ENCODE data around the gene SORBS2. TPM values are rescaled to one million over a fixed set of nuclear protein-coding genes. Genes with fewer than 3 reads are reported as not detected.

SORBS2 gene
- total RNA-seq, 2 donors from 2014 or later, result 7.0 to 13.8 TPM

GRCh38 chr4:185726931-185727330, 85.1 kb downstream of the SORBS2 start:
- Histone ChIP-seq H3K36me3 (ENCODE audit: control insufficient read depth, insufficient read depth, low read length) (no peaks in the 10 kb centered on the region), H3K9me3 (ENCODE audit: control insufficient read depth, low read length) (no peaks in the 10 kb centered on the region), H3K27me3 (ENCODE audit: control insufficient read depth, insufficient read depth, low read length, poor library complexity, severe bottlenecking) (no peaks in the 10 kb centered on the region), H3K27ac (ENCODE audit: low read depth, low read length) (no peak overlapping the region), H3K4me1 (ENCODE audit: control insufficient read depth, insufficient read depth, low read length) (no peaks in the 10 kb centered on the region), H3K4me3 (ENCODE audit: low read length) (no peak overlapping the region), H3K9ac (ENCODE audit: extremely low read depth, low read length, poor library complexity, severe bottlenecking) (no peak overlapping the region)
- WGBS, 2 experiments (ENCODE audit: insufficient coverage in 1 of 2, insufficient read length in 1 of 2), result 90 to 91% methylated on average over 5 to 8 of the region's 8 CpGs
- H3K9me3 Mint-ChIP-seq, result no peaks in the 10 kb centered on the region
- no peak for DNase-seq
- H3K27ac Mint-ChIP-seq, result no peak overlapping the region
- H3K27me3 Mint-ChIP-seq (ENCODE audit: insufficient read depth), result no peaks in the 10 kb centered on the region
- peaks cover 13% of the 10 kb centered on the region for H3K4me1 Mint-ChIP-seq
- no peak for TF ChIP-seq CTCF (conservative IDR thresholded peaks at IDR 0.05)
- no peak overlapping the region for H3K4me3 Mint-ChIP-seq
- no peaks in the 10 kb centered on the region for H3K36me3 Mint-ChIP-seq (ENCODE audit: low read depth)

GRCh38 chr4:185723631-185724260, 88.2 kb downstream of the SORBS2 start:
- 90 to 100% methylated on average over 3 to 6 of the region's 6 CpGs for WGBS, 2 experiments (ENCODE audit: insufficient coverage in 1 of 2, insufficient read length in 1 of 2)
- no peaks in the 10 kb centered on the region for H3K4me1 ChIP-seq (ENCODE audit: control insufficient read depth, insufficient read depth, low read length)
- H3K4me3 Mint-ChIP-seq, result no peak overlapping the region
- TF ChIP-seq CTCF (conservative IDR thresholded peaks at IDR 0.05), result no peak
- no peaks in the 10 kb centered on the region for H3K9me3 Mint-ChIP-seq
- no peaks in the 10 kb centered on the region for H3K9me3 ChIP-seq (ENCODE audit: control insufficient read depth, low read length)
- no peak overlapping the region for H3K9ac ChIP-seq (ENCODE audit: extremely low read depth, low read length, poor library complexity, severe bottlenecking)
- no peaks in the 10 kb centered on the region for H3K36me3 ChIP-seq (ENCODE audit: control insufficient read depth, insufficient read depth, low read length)
- H3K27ac ChIP-seq (ENCODE audit: low read depth, low read length), result no peak overlapping the region
- no peak overlapping the region for H3K4me3 ChIP-seq (ENCODE audit: low read length)
- H3K27me3 ChIP-seq (ENCODE audit: control insufficient read depth, insufficient read depth, low read length, poor library complexity, severe bottlenecking), result no peaks in the 10 kb centered on the region
- peaks cover 21% of the 10 kb centered on the region for H3K4me1 Mint-ChIP-seq
- H3K36me3 Mint-ChIP-seq (ENCODE audit: low read depth), result no peaks in the 10 kb centered on the region
- H3K27me3 Mint-ChIP-seq (ENCODE audit: insufficient read depth), result no peaks in the 10 kb centered on the region
- no peak for DNase-seq
- H3K27ac Mint-ChIP-seq, result no peak overlapping the region

- H3K27ac ChIP-seq (ENCODE audit: low read depth, low read length), result no peak overlapping the region
- DNase-seq, result no peak
- no peaks in the 10 kb centered on the region for H3K27me3 ChIP-seq (ENCODE audit: control insufficient read depth, insufficient read depth, low read length, poor library complexity, severe bottlenecking)
- H3K36me3 ChIP-seq (ENCODE audit: control insufficient read depth, insufficient read depth, low read length), result no peaks in the 10 kb centered on the region
- no peak overlapping the region for H3K9ac ChIP-seq (ENCODE audit: extremely low read depth, low read length, poor library complexity, severe bottlenecking)
- WGBS, 2 experiments (ENCODE audit: insufficient coverage in 1 of 2, insufficient read length in 1 of 2), result 96 to 100% methylated on average over 3 of the region's 3 CpGs
- no peaks in the 10 kb centered on the region for H3K4me1 ChIP-seq (ENCODE audit: control insufficient read depth, insufficient read depth, low read length)
- H3K9me3 Mint-ChIP-seq, result no peaks in the 10 kb centered on the region
- no peaks in the 10 kb centered on the region for H3K36me3 Mint-ChIP-seq (ENCODE audit: low read depth)
- H3K4me3 Mint-ChIP-seq, result no peak overlapping the region
- H3K27ac Mint-ChIP-seq, result no peak overlapping the region
- H3K4me1 Mint-ChIP-seq, result peaks cover 19% of the 10 kb centered on the region
- no peaks in the 10 kb centered on the region for H3K9me3 ChIP-seq (ENCODE audit: control insufficient read depth, low read length)
- no peak for TF ChIP-seq CTCF (conservative IDR thresholded peaks at IDR 0.05)
- H3K4me3 ChIP-seq (ENCODE audit: low read length), result no peak overlapping the region
- H3K27me3 Mint-ChIP-seq (ENCODE audit: insufficient read depth), result no peaks in the 10 kb centered on the region
Measured at GRCh38 chr4:185722029-185722316, 90.0 kb downstream of the SORBS2 start.

Measured in endodermal cell (in vitro differentiated cells).